Spinal cord (tissue), 10 donors: ENCODE data around the gene PRKN. TPM values are rescaled to one million over a fixed set of nuclear protein-coding genes. Genes with fewer than 3 reads are reported as not detected.
A peak's percentile ranks its signal among the peaks of the same experiment; 100 is the strongest.

ENCODE experiments used
- DNase-seq, 6 donors: peaks; one replicate each; pipeline versions ENCODE4 v3.0.0 to v3.0.0-alpha.2; 2013 to 2015; ENCODE audit warnings: low spot score in 6 of 6, low read depth in 4 of 6
- H3K27ac ChIP-seq: one replicate; pipeline ENCODE4 v1.5.1; 2013; ENCODE audit warnings: low read depth, low read length, control low read depth
- H3K27me3 ChIP-seq: one replicate; pipeline ENCODE4 v1.6.1; 2013; ENCODE audit warnings: low read length; ENCODE audit not compliant: control insufficient read depth, insufficient read depth
- H3K36me3 ChIP-seq: one replicate; pipeline ENCODE4 v1.6.1; 2013; ENCODE audit warnings: low read length; ENCODE audit not compliant: control insufficient read depth, insufficient read depth
- H3K4me1 ChIP-seq: one replicate; pipeline ENCODE4 v1.6.1; 2013; ENCODE audit warnings: low read length; ENCODE audit not compliant: control insufficient read depth, insufficient read depth
- H3K4me3 ChIP-seq: one replicate; pipeline ENCODE4 v1.5.1; 2013; ENCODE audit warnings: low read depth, low read length, control low read depth
- H3K9me3 ChIP-seq: one replicate; pipeline ENCODE4 v1.6.1; 2013; ENCODE audit warnings: low read length; ENCODE audit not compliant: control insufficient read depth, insufficient read depth
- WGBS: methylation state at CpG from one replicate; pipeline ENCODE4 v1.1.5; 2013; ENCODE audit warnings: missing lambda C conversion rate; ENCODE audit not compliant: insufficient coverage; 5-methylcytosine and 5-hydroxymethylcytosine counted together
- polyA plus RNA-seq, 2 donors: library from polyadenylated mRNA; unstranded; fragments of 120-200 nt; gene quantifications; one replicate each; pipeline ENCODE4 v1.2.1, GENCODE V29; 2013; ENCODE audit not compliant: insufficient read length in 2 of 2
- total RNA-seq, 2 donors: library from RNA; depleted of rRNA in 1 of 2; stranded (reverse); fragments of 120-200 nt in 1 of 2; fragments of >200 nt in 1 of 2; gene quantifications; one replicate each; pipeline versions ENCODE4 v1.2.3 to v1.2.4, GENCODE V29; 2013 to 2014
- donor health status: healthy.

The PRKN gene
- total and polyA plus RNA-seq, 4 donors = 7.4 to 9.5 (median 8.4) TPM

DNA sequence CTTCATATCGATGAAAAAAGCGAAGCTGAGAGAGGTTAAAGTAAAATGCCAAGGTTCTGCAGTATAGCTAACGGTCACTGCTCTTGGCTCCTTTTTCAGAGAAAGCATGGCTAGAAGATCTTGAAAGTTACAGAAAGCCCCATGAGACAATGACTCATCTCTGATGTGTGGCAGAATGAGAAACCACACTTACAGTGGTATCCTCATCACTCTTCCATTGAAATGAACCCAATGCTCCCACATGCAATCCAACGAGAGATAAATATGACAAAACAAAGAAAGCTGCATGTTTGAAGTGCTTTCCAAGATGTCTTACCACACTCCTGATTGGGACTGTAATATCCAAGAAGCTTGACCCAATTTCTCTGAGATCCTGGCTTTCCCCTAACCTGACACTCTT, 694.9 kb downstream of the PRKN start:
- no peak for DNase-seq
- H3K9me3 ChIP-seq = no peaks in the 10 kb centered on the region
- no peak overlapping the region for H3K27ac ChIP-seq
- H3K4me1 ChIP-seq = no peaks in the 10 kb centered on the region
- 81% methylated on average over 3 of the region's 4 CpGs for WGBS
- no peak overlapping the region for H3K4me3 ChIP-seq
- no peaks in the 10 kb centered on the region for H3K36me3 ChIP-seq
- no peaks in the 10 kb centered on the region for H3K27me3 ChIP-seq

GRCh38 chr6:162029873-162030576, 697.5 kb downstream of the PRKN start:
- 93% methylated on average over 7 of the region's 7 CpGs for WGBS
- no peak overlapping the region for H3K4me3 ChIP-seq
- H3K27me3 ChIP-seq = no peaks in the 10 kb centered on the region

GRCh38 chr6:162026843-162027242, 700.7 kb downstream of the PRKN start:
- 100% methylated on average over 1 of the region's 4 CpGs for WGBS
- Histone ChIP-seq H3K4me1 (no peaks in the 10 kb centered on the region), H3K9me3 (peaks cover 1% of the 10 kb centered on the region), H3K27me3 (no peaks in the 10 kb centered on the region), H3K4me3 (no peak overlapping the region), H3K36me3 (no peaks in the 10 kb centered on the region), H3K27ac (no peak overlapping the region)
- DNase-seq = peak in 1 of 6 donors; percentile 70

More at GRCh38 chr6:162029873-162030576, 697.5 kb downstream of the PRKN start:
- no peaks in the 10 kb centered on the region for H3K9me3 ChIP-seq
- no peak overlapping the region for H3K27ac ChIP-seq
- H3K4me1 ChIP-seq = no peaks in the 10 kb centered on the region
- H3K36me3 ChIP-seq = no peaks in the 10 kb centered on the region
- no peak for DNase-seq

- H3K36me3 ChIP-seq = no peaks in the 10 kb centered on the region
- H3K9me3 ChIP-seq = peaks cover 1% of the 10 kb centered on the region
- no peaks in the 10 kb centered on the region for H3K27me3 ChIP-seq
- H3K4me1 ChIP-seq = no peaks in the 10 kb centered on the region
- no peak overlapping the region for H3K4me3 ChIP-seq
- peak in 1 of 6 donors; percentile 58 for DNase-seq
- H3K27ac ChIP-seq = no peak overlapping the region
- 94% methylated on average over 7 of the region's 8 CpGs for WGBS
Observed at GRCh38 chr6:162026031-162026430, 701.5 kb downstream of the PRKN start.

DNA sequence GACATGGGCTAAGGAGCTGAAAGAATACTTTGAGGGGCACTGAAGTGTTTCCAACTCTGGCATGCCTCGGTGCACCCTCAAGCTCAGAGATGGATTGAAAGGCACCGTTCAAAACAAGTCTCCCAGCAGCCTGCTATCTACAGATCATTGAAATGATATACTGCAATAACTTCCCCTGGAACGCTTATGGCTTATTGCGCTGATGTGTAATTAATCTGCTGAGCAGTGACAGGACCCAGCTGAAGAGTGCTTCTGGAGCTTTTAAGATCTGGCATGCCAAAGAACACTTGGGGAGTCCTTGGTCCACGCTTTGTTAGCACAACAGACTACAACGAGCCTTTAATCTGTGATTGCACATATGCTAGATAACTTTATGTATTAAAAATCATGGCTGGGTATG, 708.2 kb downstream of the PRKN start:
- peak in 1 of 6 donors; percentile 70 for DNase-seq

GRCh38 chr6:162017536-162017935, 710.0 kb downstream of the PRKN start:
- H3K27ac ChIP-seq = no peak overlapping the region
- H3K36me3 ChIP-seq = no peaks in the 10 kb centered on the region
- no peaks in the 10 kb centered on the region for H3K4me1 ChIP-seq
- H3K9me3 ChIP-seq = no peaks in the 10 kb centered on the region
- 63% methylated on average over 1 of the region's 5 CpGs for WGBS
- H3K4me3 ChIP-seq = no peak overlapping the region
- H3K27me3 ChIP-seq = no peaks in the 10 kb centered on the region
- DNase-seq = no peak

More for the DNA sequence above, 708.2 kb downstream of the PRKN start:
- H3K27ac ChIP-seq = no peak overlapping the region
- peaks cover 1% of the 10 kb centered on the region for H3K9me3 ChIP-seq
- H3K36me3 ChIP-seq = no peaks in the 10 kb centered on the region
- no CpG with 5 or more reads among the region's 6 CpGs for WGBS
- H3K4me1 ChIP-seq = no peaks in the 10 kb centered on the region
- H3K27me3 ChIP-seq = no peaks in the 10 kb centered on the region
- no peak overlapping the region for H3K4me3 ChIP-seq

GRCh38 chr6:162014069-162014811, 713.3 kb downstream of the PRKN start:
- no peak overlapping the region for H3K4me3 ChIP-seq
- 82% methylated on average over 8 of the region's 13 CpGs for WGBS
- H3K27ac ChIP-seq = no peak overlapping the region
- DNase-seq = no peak
- H3K4me1 ChIP-seq = no peaks in the 10 kb centered on the region
- H3K9me3 ChIP-seq = no peaks in the 10 kb centered on the region
- H3K27me3 ChIP-seq = no peaks in the 10 kb centered on the region
- H3K36me3 ChIP-seq = no peaks in the 10 kb centered on the region

DNA sequence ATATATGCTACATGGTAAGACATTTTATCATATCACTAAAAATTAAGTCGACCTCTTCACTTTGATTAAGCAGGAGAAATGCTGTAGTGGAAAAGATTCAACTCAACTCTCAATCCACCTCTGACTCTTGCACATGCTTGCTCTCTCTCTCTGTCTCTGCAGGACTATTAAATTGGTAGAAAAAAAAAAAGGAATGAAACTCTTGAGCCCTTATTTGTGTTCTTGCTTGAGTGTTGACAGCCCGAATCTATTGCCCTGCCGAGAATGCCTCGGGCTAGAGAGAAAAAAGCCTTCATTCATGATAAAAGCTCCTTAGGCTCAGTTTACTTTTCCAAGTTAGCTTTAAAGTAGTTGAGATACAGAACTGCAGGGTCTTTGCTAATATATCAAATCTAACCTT, 722.2 kb downstream of the PRKN start:
- Histone ChIP-seq H3K4me3 (no peak overlapping the region), H3K36me3 (no peaks in the 10 kb centered on the region), H3K27me3 (no peaks in the 10 kb centered on the region), H3K9me3 (no peaks in the 10 kb centered on the region), H3K27ac (no peak overlapping the region), H3K4me1 (no peaks in the 10 kb centered on the region)
- WGBS = no CpG with 5 or more reads among the region's 4 CpGs
- peak in 2 of 6 donors; percentile 11 to 42 for DNase-seq

- DNase-seq = no peak
- Histone ChIP-seq H3K4me3 (no peak overlapping the region), H3K4me1 (no peaks in the 10 kb centered on the region), H3K27ac (no peak overlapping the region), H3K27me3 (no peaks in the 10 kb centered on the region), H3K9me3 (peaks cover 4% of the 10 kb centered on the region), H3K36me3 (no peaks in the 10 kb centered on the region)
- 83% methylated on average over 2 of the region's 9 CpGs for WGBS
Observed at GRCh38 chr6:161996783-161997182, 730.8 kb downstream of the PRKN start.
